ENCODE results near the gene SDCBP2.

The SDCBP2 gene

DNA sequence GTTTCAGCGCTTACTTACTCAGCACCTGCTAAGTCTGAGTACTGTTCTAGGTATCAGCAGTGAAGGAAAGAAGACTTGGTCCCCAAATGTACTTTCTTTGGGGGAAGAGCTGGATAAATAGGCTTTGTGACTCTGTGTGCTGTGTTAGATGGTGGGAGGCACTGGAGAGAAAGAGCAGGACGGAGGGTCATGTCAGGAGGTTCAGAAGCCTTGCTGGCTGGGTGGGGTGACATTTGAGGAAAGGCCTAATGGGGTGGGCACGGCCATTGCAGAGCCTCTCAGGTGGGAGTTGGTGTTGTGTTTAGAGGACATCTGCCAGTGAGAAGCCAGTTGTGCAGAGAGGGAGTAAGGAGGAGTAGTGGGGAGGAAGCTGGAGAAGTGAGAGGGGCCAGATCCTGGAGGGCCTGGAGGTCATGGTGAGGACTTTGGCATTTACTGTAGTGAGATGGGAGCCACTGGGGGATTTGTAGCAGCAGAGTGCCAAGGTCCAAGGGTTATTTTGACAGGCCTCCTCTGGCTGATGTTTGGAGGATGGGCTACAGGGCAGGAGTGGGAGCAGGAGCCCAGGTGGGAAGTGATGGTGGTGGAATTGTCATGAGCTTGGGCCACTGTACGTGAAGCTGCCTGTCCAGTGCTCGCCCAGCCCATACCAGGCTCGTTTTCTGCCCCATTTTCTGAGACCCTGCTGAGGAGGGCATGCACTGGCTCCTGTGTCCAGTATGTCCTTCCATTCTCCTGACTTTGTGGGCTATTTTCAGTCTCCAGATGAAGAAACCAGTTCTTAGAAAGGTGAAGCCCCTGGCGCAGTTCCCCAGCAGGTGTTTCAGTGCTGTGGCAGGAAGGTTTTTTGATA, 886 bp downstream of the SDCBP2 start:
- no peak for DNase-seq

DNA sequence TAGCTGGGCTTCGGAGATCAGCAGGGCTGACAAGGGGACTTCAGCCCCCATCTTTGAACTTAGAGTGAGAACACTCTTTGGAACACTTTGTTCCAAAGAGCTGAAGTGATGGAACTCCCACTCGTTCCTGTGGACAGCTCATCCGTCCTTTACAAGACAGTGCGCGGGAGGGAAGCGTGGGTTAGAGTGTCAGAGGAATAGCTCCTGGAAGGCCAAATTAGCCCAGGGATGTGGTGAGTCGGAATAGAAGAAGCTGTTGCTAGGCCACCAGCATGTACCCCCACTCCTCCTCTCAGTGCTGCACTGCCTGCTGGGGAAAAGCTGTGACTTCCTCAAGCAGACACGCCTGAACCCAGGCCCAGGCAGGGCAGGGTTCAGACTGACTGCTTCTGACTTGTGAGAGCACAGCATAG, 1.7 kb downstream of the SDCBP2 start:
- DNase-seq = no peak

DNA sequence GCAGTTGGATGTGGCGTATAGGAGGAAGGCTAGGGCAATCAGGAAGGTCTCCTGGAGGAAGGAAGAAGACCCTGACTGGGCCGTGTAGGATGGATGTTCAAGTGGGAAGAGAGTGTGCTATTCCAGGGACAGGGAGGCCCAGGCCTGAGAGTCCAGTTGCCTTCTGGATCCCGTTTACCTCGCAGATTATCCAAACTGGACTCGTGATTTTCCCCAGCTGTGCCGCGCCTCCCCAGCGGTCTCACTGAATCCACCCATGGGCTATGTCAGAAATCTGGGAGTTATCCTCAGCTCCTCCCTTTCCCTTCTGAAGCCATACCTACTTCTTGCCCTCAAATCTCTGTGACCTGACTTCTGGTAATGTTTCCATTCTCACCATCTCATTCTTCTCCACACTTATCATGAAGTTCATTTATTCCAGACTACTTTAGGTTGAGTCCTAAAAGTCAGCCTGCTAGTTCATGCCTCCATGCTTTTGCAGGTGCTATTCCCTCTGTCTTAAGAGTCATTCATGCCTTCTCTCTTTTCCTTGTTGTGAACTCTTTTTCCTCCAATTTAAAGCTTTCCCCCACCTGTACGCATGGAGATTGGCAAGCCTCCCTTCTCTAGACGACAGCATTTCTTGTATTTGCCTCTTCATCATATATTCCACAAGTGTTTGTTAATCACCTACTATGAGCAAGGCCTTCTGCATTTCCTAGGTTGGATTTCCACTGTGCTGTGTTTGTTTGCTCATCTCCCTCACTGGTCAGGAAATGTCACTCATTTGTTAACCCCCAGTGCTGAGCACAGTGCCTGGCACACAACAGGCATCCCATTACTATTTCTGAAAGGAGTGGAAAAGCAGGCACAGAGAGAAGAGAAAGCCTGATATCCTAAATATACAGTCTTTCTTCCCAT, 2.7 kb downstream of the SDCBP2 start:
- DNase-seq = no peak

DNA sequence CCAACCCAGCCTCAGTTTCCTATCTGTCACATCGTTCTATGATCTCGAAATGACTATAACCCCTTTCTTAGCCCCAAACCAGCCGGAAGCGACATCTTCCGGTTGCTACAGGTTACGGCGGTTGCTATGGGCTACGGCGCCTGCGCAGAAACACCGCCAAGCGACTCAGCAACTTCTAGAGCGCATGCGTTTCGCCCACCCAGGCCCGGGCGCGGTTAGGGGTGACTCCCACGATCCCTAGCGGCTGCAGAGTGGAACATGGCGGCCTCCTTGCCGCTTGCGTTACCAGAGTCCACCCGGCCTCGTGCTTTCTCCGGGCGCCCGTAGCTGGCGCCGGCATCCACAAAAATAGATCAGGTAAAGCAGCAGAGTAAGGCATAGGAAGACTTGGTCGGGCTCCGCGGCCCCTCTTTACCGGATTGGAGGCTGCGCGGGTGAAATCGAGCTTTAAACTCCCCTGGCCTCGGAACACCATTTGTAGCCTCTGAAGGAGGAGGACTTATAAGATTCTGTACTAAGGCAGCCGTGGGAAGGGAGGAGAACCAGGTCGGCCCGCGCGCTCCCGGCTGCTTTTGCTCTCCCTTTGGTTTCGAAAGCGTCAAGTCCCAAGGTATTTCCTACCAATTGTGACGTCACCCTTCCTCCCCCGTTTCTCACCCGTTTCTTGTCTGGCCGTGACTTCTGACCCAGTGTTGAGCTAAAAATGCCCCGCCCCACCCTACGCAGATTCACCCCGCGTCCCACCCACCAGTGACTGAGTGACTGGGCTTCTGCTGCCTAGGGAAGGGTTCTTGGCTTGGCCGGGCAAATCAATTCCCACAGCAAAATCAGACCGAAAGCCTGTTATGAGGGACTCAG, 3.5 kb downstream of the SDCBP2 start:
- peak; percentile 98 for DNase-seq

DNA sequence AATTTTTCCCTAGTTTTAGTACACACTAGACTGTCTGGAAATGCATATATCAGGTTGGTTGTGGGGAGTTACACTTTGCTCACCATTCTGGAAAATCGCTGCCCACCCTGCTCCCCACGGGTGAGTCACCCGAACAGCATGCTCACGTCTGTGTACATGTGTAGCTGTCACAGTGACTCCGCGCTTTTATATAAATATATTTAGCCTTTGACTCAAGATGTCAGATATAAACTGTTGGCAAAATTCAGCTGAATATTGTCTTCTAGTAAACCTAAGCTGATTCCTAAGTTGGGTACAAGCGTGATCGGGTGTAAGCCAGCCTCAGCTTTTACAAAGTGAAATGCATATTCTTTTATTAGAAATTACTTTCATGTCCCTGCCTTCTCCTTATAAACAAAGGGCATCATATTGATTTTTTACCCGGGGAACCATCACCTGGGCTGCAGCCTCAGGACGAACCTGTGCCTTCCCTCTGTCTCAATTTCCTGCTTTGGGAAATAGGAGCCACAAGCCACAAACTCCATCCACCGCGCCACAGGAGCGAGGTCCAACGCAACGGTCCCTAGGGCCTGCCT, 4.3 kb downstream of the SDCBP2 start:
- DNase-seq = no peak

DNA sequence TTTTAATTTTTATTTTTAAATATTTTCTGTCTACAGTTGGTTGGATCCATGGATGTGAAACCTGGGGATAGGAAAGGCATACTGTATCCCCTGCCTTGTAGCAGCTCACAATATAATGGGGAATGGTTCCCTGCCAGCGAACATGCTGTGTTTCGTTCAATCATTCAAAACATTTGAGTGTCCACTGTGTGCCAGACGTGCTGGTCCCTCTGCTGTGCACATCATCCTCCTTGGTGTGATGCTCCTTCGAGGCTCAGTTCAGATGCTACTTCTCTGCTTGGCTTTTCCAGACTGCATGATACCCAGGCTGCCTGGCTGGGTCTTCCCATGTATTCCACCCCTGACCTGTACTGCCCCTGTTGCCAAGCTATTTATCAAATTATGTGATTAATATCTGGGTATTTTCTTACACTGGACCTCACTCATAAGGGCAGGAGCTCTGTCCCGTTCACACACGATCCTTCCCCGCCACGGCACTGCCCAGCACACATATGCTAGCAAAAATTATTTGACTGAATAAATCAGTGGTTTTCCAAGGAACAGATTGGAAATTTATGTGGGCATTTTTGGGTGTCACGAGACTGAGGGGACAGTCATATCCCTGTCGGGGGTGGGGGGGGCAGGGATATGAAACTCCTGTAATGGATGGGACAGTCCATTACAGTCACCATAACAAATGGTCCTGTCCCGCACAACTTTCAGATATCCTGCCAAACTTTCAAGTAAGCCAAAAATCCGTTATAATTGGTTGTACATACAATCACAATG, 4.9 kb downstream of the SDCBP2 start:
- DNase-seq = no peak

DNA sequence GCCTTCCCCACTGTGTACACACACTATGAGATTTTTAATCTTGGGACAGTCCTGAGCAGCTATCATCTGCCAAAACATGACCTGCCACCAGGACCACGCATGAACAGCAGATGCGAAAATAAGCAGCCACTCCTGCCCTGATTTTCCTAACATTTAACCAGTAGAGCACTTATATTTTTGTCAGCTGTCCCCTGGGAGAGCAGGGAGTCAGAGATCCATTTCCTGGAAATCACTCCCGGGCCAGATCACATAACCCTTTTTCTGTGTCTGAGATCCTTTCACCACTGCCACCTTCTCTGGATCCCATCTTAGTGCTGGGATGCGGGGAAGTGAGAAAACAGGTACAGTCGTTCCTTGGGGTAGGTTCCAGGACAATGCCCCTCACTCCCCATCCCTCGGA, 5.7 kb downstream of the SDCBP2 start:
- no peak for DNase-seq

DNA sequence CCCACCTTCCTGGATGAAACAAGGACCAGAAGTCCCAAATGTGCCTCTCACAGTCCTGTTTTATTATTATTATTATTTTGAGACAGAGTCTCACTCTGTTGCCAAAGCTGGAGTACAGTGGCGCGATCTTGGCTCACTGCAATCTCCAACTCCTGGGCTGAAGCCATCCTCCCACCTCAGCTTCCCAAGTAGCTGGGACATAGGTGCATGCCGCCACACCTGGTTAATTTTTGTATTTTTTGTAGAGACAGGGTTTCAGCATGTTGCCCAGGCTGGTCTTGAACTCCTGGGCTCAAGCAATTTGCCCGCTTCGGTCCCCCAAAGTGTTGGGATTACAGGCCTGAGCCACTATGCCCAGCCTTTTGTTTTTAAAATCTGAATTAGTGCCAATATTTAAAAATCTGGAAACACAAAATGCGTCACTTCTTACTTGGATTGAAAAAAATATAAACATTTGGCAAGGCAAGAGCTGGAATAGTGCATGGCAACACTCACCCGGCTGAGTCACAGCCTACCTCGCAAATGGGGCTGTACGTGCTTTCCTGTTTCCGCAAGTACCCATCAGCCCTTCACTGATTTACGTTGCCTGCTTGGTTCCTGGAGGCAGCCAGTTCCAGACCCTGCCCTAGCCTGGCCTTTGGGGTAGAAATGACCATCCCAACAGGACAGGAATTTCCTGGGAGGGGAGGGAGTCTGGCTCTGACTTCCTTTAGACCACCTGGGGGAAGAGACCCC, 6.3 kb downstream of the SDCBP2 start:
- DNase-seq = no peak

DNA sequence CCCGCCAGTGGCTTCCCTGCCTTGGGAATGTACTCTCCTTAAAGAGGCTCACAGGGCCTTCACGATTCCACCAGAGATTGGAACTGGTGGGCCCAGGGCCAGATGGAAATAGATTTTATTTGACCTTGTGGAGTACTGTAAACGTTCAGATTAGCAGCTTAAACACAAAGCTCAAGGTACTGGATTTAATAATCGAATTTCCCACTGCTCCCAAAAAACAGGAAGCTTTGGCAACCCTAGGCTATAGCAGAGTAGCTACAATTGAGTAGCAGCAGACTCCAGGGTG, 7.3 kb downstream of the SDCBP2 start:
- no peak for DNase-seq

DNA sequence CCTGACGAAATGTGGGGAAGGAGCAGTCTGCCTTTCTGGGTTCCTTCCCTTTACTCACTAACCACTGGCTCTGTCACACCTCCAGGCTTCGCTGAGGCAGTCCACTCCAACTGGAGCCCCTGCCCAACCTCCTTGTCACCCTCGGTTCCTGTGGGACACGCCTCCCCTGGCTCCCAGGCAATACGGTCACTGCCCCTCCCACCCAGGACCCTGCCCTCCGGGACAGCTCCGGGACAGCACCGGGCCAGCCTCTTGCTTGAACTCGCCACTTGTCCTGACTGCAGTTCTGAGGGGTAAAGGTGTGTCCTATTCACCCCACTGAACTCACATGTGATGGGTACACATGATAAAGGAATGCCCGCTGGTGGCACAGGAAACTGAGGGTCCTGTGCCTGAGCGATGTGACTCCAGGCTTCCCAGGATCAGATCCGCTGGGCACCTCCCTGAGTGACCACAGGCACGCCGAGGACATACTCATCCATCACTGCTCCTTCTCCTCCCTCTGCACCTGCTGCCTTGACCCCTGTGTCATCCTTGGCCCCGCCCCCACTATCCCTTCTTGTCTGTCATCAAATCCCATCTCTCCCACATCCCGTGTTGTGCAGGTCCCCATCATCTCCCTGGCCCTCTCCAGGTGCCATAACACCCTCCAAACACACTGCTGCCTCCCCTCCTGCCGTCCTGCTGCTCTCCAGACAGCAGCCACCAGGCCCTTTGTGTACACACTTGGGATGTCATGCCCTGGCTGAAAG, 7.9 kb downstream of the SDCBP2 start:
- peak; percentile 18 for DNase-seq

DNA sequence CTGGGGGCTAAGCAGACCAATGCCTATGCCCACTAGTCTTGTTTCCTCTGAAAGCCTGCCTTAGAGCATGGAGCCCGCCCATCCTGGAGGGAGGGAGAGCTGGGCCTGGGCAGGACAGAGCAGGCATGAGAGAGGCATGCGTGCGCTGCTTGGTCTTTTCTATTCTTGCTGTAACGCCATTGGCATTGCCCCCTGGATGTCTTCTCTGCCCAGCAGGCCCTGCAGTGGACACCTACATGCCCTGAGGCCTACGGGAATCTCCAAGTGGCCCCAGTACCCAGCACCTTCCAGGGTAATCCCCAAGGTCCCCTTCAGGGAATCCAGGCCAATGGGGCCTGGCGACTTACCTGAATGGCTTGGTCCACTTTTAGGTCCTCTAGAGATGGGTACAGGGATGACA, 8.9 kb downstream of the SDCBP2 start:
- DNase-seq = no peak

DNA sequence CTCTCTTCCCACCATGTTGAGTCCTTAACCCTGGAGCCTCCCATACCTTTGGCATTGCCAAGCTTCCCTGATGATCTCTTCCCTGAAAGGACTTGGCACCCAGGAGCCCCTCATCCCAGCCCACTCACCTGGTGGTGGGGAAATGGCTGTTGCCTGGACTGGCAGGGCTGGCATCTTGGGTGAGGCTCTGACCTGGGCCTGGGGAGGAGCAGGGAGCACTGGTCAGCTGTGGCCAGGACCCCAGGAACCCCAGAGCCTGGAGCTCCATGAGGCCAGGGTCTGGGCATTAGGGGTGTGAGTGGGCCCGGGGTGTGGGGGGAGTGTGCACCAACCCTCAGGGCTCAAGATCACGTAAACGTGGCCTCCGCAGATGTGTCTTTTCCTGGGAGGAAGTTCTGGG, 9.5 kb downstream of the SDCBP2 start:
- no peak for DNase-seq

DNA sequence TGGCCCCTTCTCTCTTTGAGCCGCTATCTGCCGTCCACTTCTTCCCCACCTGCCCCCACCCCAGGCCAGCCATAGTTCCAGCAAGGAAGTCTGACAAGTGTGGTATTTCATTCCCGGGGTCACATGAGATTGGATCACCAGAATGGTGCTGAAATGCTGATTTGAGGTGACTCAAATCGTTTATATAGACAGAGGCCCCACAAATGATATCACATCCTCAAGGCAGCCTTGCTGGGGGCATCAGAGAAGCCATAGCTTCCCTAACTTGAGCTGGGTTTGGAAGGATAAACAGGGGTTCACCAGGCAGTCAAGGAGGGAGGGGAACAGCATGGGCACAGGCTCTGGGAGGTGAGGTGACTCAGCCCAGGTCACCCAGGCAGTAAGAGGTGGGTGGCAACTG, 9.9 kb downstream of the SDCBP2 start:
- no peak for DNase-seq

DNA sequence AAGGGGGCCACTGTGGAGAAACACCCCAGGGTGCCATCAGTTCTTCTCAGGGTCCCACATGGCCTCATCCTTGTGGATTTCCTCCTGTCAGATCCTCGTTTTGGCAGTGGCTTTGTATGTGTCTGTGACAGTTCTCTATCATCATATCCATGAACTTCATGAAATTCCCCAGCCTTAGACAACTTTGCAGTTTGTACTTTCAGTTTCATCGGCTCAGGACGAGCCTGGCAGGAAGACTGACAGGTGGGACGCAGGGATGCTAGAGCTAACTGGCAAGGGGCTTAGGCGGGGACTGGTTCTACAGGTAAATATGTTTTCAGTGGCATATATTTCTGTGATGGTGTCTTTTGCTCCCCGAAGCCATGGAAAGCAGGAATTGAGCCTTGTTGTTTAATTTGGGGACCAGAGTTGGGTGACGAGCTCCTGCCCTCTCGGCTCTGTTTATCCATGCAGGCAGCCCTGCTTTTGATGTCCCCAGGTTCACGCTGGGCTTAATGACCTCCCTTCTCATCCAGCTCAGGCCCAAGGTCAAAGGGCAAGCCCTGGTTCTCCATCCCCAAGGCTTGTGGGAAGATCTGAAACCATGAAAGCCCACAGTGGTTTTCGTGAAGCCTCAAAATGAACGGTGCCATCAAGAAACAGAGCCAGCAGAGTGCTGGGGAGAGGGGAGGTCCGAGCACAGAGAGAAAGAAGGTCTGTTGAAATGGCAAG, 11.2 kb downstream of the SDCBP2 start:
- no peak for DNase-seq

DNA sequence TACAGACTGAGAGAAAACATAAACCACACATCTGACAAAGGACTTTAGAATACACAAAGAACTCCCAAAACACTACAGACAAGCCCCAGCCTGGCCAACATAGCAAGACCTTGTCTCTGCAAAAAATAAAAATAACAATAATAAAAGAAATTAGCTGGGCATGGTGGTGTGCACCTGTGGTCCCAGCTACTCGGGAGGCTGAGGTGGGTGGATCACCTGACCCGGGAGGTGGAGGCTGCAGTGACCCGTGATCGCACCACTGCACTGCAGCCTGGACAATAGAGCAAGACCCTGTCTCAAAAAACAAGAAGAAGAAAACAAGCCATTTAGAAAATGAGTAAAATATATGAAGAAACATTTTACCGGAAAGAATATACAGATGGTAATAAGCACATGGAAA, 13.1 kb downstream of the SDCBP2 start:
- DNase-seq = no peak

DNA sequence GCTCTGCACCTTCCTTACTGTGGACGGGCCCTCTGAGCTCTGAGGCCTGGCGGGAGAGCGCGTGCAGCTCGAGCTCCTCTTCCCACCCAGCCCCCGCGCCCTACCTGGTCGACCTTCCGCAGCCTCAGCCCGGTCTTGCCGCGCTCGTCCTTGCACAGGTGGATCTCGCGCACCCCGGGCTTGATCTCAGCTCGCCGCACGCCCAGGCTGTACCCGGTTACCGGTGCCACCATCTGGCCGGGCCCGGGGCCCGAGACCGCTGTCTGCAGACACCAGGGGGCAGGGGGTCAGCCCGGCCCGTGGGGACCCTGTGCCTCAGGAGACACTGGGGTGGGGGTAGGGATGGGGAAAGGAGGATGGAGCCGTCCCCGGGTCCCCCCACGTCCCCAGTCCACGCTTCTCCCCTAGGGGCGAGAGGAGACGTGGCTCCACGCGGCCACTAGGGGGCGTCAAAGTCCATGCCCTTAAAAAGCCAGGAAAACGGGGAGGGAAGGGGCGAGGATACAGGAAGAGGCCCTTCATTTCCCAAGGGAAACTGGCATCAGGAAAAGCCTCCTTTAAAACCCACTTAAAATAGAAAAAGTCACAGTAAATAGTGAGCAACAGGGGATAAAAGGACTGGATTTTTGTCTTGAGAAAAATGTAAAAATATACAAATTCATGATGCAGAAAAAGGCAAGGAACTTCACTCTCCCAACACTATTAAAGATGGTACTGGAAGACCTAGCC, 15.5 kb downstream of the SDCBP2 start:
- peak; percentile 92 for DNase-seq

DNA sequence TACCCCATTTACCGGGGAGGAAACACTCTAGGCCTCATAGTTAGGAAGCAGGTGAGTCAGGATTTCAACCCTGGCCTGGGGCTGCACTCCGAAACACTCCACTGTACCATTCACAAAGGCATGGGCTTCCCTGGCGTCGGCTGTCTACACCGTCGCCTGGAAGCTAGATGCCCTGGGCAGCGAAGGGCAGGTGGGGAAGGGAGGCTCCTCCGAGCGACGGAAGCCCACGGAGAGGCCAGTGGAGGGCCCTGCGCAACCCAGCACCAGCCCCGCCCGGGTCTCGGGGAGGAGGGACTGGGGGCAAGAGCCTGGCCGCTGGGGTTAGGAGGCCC, 16.1 kb downstream of the SDCBP2 start:
- no peak for DNase-seq

DNA sequence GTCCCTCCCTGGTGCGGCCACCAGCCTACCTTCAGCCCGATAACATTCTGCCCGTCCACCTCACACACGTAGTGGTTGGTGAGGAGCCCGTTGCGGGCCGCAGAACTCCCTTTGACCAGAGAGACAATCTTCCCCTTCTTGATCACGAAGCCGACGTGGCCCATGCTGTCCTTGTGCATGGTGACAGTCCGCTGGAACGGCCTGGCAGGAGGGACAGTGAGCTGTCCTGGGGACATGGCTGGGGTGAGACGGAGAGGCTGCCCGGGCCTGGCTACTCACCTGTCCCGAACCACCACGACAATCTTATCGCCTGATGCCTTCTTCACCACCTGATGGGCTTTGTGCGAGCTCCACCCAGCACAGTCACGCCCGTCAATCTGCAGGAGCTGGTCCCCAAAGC, 16.6 kb downstream of the SDCBP2 start:
- no peak for DNase-seq

DNA sequence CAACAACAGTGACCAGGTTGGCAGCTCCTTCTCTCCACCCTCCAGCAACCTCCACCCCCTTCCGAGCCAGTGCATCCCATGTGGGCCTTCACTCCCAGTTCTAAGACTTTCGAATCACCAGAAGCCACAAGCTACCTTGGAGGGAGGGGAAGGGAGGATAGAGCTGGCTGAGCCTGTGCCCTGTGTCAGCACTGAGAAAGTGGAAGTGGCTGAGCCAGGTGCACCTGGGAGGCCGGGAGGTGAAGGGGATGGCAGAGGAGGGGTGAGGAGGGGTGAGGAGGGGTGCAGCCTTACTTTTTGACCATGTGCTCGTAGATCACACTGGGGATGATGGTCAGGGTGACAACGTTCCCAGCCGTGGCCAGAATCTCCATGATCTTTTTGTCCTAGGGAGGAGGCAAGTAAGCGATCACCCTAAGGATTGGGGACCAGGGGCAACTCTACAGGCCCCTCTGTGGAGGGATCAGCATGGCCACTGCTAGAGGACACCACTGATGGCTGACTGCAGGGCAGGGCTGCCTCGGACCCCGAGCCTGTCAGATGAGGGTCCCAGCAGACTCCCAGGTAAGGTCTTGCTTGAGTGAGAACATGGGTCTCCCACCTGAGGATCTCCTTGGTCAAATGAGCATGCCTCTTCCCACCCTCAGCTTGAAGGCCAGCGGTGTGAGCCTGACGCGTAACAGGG, 18.3 kb downstream of the SDCBP2 start:
- DNase-seq = no peak
